Thoracic aorta (tissue), 2 donors: ENCODE results near the gene PP2D1. TPM values are rescaled to one million over a fixed set of nuclear protein-coding genes. Genes with fewer than 3 reads are reported as not detected.

Source experiments
- ATAC-seq: fragments of 150-250 bp; one replicate; pipeline ENCODE4 v1.8.0; 2017; ENCODE audit warnings: low read depth; ENCODE audit not compliant: insufficient number of reproducible peaks, low FRiP score
- DNase-seq: peaks from one replicate; pipeline ENCODE4 v3.0.0-alpha.2; 2020; ENCODE audit warnings: low spot score
- H3K27ac ChIP-seq, 2 donors: fragments of 200-600 bp; sonication (generic); 1 replicate in 1 of 2; 2 replicates in 1 of 2; pipeline ENCODE4 v1.5.1; 2016; ENCODE audit warnings: mild to moderate bottlenecking in 2 of 2, moderate library complexity in 2 of 2
- H3K27me3 ChIP-seq: fragments of 200-600 bp; sonication (generic); replicated peaks from 2 replicates; pipeline ENCODE4 v1.6.0; 2016; ENCODE audit warnings: mild to moderate bottlenecking; ENCODE audit not compliant: insufficient read depth
- H3K36me3 ChIP-seq: fragments of 200-600 bp; sonication (generic); one replicate; pipeline ENCODE4 v1.5.1; 2016
- H3K4me1 ChIP-seq, 2 donors: fragments of 200-600 bp; sonication (generic); 1 replicate in 1 of 2; 2 replicates in 1 of 2; pipeline versions ENCODE4 v1.5.1 to v1.6.0; 2016; ENCODE audit warnings: low read depth in 2 of 2, mild to moderate bottlenecking in 1 of 2; ENCODE audit not compliant: control insufficient read depth in 1 of 2
- H3K4me3 ChIP-seq: fragments of 200-600 bp; sonication (generic); 2 replicates; pipeline ENCODE4 v1.5.1; 2016; ENCODE audit warnings: mild to moderate bottlenecking
- H3K9me3 ChIP-seq: fragments of 200-600 bp; sonication (generic); 2 replicates; pipeline ENCODE4 v1.5.1; 2016
- total RNA-seq, 2 donors: library from RNA; depleted of rRNA; stranded (reverse); fragments of >200 nt; gene quantifications; one replicate each; pipeline versions ENCODE4 v1.1.0 to v1.2.3, GENCODE V29; 2016
- TF ChIP-seq, protein P1 (sequence below): fragments of 200-600 bp; sonication (generic); IDR thresholded peaks from one replicate; pipeline ENCODE4 v1.5.1; 2019; ENCODE audit warnings: antibody characterized with exemption

Gene PP2D1
- total RNA-seq, 2 donors from 2014 or later = not detected

DNA sequence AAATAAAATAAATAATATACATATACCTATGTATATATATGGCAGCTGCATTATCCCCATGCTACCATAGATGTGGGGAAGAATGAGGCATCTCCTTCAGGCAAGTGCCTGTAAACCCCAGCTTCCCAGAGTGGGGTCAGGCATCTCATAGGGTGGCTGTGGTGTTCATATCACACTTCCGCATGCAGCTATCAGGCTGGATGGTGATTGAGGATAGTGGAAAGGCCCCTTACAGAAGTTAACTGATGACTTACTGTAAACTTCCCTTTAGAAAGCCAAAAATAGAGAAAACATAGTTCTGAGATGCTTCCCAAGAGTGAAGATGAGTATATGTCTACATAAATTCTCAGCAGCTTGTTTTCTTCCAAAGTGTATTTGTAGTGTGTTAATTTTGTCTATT lies 3.5 kb upstream of the PP2D1 start:
- TF ChIP-seq, protein P1, sequence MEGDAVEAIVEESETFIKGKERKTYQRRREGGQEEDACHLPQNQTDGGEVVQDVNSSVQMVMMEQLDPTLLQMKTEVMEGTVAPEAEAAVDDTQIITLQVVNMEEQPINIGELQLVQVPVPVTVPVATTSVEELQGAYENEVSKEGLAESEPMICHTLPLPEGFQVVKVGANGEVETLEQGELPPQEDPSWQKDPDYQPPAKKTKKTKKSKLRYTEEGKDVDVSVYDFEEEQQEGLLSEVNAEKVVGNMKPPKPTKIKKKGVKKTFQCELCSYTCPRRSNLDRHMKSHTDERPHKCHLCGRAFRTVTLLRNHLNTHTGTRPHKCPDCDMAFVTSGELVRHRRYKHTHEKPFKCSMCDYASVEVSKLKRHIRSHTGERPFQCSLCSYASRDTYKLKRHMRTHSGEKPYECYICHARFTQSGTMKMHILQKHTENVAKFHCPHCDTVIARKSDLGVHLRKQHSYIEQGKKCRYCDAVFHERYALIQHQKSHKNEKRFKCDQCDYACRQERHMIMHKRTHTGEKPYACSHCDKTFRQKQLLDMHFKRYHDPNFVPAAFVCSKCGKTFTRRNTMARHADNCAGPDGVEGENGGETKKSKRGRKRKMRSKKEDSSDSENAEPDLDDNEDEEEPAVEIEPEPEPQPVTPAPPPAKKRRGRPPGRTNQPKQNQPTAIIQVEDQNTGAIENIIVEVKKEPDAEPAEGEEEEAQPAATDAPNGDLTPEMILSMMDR = no peak
- ATAC-seq (no peak), DNase-seq (no peak)
- no peaks in the 10 kb centered on the region for H3K27me3 ChIP-seq
- no peaks in the 10 kb centered on the region for H3K4me1 ChIP-seq
- H3K36me3 ChIP-seq = no peaks in the 10 kb centered on the region
- H3K9me3 ChIP-seq = no peaks in the 10 kb centered on the region
- H3K27ac ChIP-seq = no peak overlapping the region
- no peak overlapping the region for H3K4me3 ChIP-seq

DNA sequence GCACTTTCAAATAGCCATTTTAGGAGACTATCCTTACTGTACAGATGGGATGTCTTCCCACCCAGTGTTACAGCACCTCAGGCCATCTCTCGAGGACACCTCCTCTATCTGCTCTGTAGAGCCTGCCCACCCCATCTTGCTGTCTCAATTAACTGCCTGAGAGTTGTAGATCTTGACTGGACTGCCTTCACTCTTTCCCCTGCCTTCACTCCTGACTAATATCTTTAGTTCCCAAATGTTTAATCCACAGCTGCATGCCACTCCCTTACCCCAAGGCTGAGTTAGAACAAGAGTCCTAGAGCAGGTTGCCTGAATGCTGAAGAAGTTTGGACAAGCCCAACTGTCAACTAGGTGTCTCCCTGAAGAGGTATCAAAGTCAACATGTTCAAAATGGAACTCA lies 1.3 kb upstream of the PP2D1 start:
- no peak for DNase-seq
- no peak overlapping the region for H3K27ac ChIP-seq

DNA sequence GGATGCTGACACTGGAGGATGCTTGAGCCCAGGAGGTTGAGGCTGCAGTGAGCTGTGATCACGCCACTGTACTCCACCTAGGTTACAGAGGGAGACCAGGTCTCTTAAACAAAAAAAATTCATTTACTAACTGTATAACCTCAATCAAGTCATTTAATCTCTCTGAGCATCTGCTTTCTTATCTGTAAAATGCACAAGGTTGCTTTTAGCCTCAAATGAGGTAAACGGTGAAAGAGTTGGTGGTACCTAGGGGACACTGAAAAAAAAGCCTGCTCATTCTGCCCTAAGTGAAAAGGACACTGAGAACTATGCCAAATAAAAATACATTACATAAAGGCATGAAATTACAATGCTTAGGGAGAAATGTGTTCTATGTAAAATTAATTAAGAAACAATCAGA lies 3.4 kb downstream of the PP2D1 start:
- DNase-seq (no peak), ATAC-seq (no peak)
- Histone ChIP-seq H3K27me3 (no peaks in the 10 kb centered on the region), H3K27ac (no peak overlapping the region), H3K4me3 (no peak overlapping the region), H3K9me3 (no peaks in the 10 kb centered on the region), H3K4me1 (no peaks in the 10 kb centered on the region), H3K36me3 (no peaks in the 10 kb centered on the region)
- TF ChIP-seq, protein P1 = no peak

More for the DNA sequence above, 1.3 kb upstream of the PP2D1 start:
- no peak overlapping the region for H3K4me3 ChIP-seq
- no peaks in the 10 kb centered on the region for H3K4me1 ChIP-seq
- ATAC-seq = no peak
- no peaks in the 10 kb centered on the region for H3K27me3 ChIP-seq
- no peaks in the 10 kb centered on the region for H3K9me3 ChIP-seq
- no peaks in the 10 kb centered on the region for H3K36me3 ChIP-seq
- TF ChIP-seq, protein P1 = no peak

DNA sequence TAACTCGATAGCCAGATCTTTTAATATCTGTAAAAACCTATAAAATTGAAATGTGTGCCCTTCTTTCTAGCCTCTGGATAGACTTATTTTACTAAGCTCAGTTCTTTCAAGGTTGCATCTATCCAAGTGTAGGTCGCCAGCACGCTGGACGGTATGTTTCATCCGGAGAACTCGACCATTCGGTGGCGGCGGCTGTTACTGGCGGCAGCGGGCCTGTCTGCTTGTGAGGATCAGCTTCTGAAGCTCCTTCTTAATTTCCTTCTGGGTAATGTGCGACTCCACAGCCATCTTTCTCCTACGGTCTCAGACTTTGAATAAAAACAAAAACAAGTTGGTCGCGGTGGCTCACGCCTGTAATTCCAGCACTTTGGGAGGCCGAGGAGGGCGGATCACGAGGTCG lies 4.1 kb downstream of the PP2D1 start:
- TF ChIP-seq, protein P1 = no peak
- Histone ChIP-seq H3K27ac (no peak overlapping the region), H3K36me3 (no peaks in the 10 kb centered on the region), H3K9me3 (no peaks in the 10 kb centered on the region), H3K4me3 (no peak overlapping the region), H3K27me3 (no peaks in the 10 kb centered on the region), H3K4me1 (no peaks in the 10 kb centered on the region)
- DNase-seq (no peak), ATAC-seq (no peak)

DNA sequence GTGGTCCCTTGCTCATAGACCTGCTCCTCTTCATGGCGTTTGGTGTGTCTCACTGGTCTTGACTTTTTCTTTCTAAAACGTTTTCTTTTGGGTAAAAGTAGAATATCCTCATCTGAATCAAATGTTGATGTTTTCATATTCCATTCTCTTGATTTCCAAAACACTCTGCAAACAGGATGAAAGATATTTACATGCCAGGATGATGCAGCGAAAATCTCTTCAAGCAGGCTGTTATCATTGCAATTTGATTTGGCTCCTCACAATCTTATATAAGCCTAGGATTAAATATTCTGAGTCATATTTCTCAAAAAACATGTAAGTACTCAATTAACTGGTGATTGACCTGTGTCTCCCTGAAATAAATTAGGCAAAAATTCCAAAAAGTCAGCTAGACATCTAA lies 10.1 kb downstream of the PP2D1 start:
- no peak for ATAC-seq
- no peaks in the 10 kb centered on the region for H3K4me1 ChIP-seq
- H3K36me3 ChIP-seq = no peaks in the 10 kb centered on the region
- H3K27me3 ChIP-seq = no peaks in the 10 kb centered on the region
- TF ChIP-seq, protein P1 = no peak
- no peak overlapping the region for H3K27ac ChIP-seq
- no peak for DNase-seq
- H3K9me3 ChIP-seq = no peaks in the 10 kb centered on the region
- H3K4me3 ChIP-seq = no peak overlapping the region
